GM23338 (cell line): ENCODE measurements around the gene NIPSNAP3A.

ENCODE experiments used
- CREB1 ChIP-seq: fragments of 250-450 bp; sonication (Bioruptor Pico); IDR thresholded peaks from 2 replicates; pipeline ENCODE4 v1.5.0; 2020; ENCODE audit warnings: low read depth, mild to moderate bottlenecking, moderate library complexity
- EZH2 ChIP-seq: fragments of 200-600 bp; sonication (generic); IDR thresholded peaks from one replicate; pipeline ENCODE4 v1.8.0; 2017; ENCODE audit warnings: antibody characterized with exemption, mild to moderate bottlenecking, low read depth; ENCODE audit not compliant: unreplicated experiment
- EZH2phosphoT487 ChIP-seq: fragments of 200-600 bp; sonication (generic); IDR thresholded peaks from one replicate; pipeline ENCODE4 v1.8.1; 2018; ENCODE audit warnings: antibody characterized with exemption; ENCODE audit not compliant: unreplicated experiment
- JUNB ChIP-seq: IDR thresholded peaks from one replicate; pipeline ENCODE4 v1.6.1; 2016; ENCODE audit warnings: antibody characterized with exemption; ENCODE audit not compliant: unreplicated experiment
- POLR2AphosphoS5 ChIP-seq: IDR thresholded peaks from 2 replicates; pipeline ENCODE4 v1.6.1; 2016; ENCODE audit warnings: antibody characterized with exemption, low read depth
- STAT1 ChIP-seq: IDR thresholded peaks from one replicate; pipeline ENCODE4 v1.6.1; 2016; ENCODE audit warnings: antibody characterized with exemption; ENCODE audit not compliant: unreplicated experiment
- ZNF114 ChIP-seq: fragments of 250-450 bp; sonication (Bioruptor Pico); IDR thresholded peaks from 2 replicates; pipeline ENCODE4 v1.5.0; 2020; ENCODE audit warnings: mild to moderate bottlenecking, moderate library complexity
- TF ChIP-seq, protein P1 (sequence below), 2 experiments: fragments of 200-600 bp in 1 of 2; sonication (generic) in 1 of 2; conservative IDR thresholded peaks; 2 replicates each; pipeline versions ENCODE4 v1.5.1 to v1.6.1; 2016 to 2017; ENCODE audit warnings: antibody characterized with exemption in 2 of 2, low read depth in 2 of 2, mild to moderate bottlenecking in 2 of 2, moderate library complexity in 1 of 2
- TF ChIP-seq, protein P2 (sequence below): IDR thresholded peaks from one replicate; pipeline ENCODE4 v1.6.1; 2018; ENCODE audit warnings: antibody characterized with exemption; ENCODE audit not compliant: unreplicated experiment

DNA sequence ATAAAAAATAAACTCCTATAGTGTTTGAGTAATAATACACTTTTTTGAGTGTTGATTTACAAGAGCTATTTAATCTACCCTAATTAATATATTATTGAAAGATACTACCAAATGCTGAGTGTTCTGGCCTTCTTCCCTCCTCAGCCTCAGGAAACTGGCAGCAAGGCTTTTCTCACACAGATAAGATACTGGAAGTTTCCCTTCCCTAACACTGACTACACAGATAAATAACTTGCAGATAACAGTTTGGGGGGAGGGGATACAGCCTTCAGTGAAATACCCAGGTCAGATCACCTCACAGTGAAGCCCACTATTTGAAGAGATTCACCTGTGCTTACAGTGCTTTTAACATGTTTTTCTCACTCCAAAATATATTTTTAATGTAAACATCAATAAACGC is 1.6 kb upstream of the NIPSNAP3A start:
- TF ChIP-seq, protein P1, sequence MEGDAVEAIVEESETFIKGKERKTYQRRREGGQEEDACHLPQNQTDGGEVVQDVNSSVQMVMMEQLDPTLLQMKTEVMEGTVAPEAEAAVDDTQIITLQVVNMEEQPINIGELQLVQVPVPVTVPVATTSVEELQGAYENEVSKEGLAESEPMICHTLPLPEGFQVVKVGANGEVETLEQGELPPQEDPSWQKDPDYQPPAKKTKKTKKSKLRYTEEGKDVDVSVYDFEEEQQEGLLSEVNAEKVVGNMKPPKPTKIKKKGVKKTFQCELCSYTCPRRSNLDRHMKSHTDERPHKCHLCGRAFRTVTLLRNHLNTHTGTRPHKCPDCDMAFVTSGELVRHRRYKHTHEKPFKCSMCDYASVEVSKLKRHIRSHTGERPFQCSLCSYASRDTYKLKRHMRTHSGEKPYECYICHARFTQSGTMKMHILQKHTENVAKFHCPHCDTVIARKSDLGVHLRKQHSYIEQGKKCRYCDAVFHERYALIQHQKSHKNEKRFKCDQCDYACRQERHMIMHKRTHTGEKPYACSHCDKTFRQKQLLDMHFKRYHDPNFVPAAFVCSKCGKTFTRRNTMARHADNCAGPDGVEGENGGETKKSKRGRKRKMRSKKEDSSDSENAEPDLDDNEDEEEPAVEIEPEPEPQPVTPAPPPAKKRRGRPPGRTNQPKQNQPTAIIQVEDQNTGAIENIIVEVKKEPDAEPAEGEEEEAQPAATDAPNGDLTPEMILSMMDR (conservative IDR thresholded peaks at IDR 0.05; ENCODE audit: low read depth in 2 of 2), result no peak
- TF ChIP-seq POLR2AphosphoS5 (no peak), EZH2 (no peak), STAT1 (no peak), CREB1 (no peak), EZH2phosphoT487 (no peak), JUNB (no peak), ZNF114 (no peak)
- TF ChIP-seq, protein P2, sequence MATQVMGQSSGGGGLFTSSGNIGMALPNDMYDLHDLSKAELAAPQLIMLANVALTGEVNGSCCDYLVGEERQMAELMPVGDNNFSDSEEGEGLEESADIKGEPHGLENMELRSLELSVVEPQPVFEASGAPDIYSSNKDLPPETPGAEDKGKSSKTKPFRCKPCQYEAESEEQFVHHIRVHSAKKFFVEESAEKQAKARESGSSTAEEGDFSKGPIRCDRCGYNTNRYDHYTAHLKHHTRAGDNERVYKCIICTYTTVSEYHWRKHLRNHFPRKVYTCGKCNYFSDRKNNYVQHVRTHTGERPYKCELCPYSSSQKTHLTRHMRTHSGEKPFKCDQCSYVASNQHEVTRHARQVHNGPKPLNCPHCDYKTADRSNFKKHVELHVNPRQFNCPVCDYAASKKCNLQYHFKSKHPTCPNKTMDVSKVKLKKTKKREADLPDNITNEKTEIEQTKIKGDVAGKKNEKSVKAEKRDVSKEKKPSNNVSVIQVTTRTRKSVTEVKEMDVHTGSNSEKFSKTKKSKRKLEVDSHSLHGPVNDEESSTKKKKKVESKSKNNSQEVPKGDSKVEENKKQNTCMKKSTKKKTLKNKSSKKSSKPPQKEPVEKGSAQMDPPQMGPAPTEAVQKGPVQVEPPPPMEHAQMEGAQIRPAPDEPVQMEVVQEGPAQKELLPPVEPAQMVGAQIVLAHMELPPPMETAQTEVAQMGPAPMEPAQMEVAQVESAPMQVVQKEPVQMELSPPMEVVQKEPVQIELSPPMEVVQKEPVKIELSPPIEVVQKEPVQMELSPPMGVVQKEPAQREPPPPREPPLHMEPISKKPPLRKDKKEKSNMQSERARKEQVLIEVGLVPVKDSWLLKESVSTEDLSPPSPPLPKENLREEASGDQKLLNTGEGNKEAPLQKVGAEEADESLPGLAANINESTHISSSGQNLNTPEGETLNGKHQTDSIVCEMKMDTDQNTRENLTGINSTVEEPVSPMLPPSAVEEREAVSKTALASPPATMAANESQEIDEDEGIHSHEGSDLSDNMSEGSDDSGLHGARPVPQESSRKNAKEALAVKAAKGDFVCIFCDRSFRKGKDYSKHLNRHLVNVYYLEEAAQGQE, result no peak
